Globus pallidus (tissue), 1 donor: ENCODE results near the gene LRSAM1.

ENCODE experiments used
- DNase-seq: peaks from one replicate; pipeline ENCODE4 v3.0.0-alpha.2; 2015; ENCODE audit warnings: low spot score

The LRSAM1 gene

GRCh38 chr9:127450830-127451607 is at the start of gene LRSAM1, which contains the start of gene RPL12:
Gene LRSAM1 (plus strand): TSS chr9:127451510. CDS start chr9:127454528, 3,018 bp downstream.
Gene RPL12 (minus strand): TSS chr9:127451406. CDS start chr9:127451317, 89 bp downstream.
- peak; percentile 93 for DNase-seq

DNA sequence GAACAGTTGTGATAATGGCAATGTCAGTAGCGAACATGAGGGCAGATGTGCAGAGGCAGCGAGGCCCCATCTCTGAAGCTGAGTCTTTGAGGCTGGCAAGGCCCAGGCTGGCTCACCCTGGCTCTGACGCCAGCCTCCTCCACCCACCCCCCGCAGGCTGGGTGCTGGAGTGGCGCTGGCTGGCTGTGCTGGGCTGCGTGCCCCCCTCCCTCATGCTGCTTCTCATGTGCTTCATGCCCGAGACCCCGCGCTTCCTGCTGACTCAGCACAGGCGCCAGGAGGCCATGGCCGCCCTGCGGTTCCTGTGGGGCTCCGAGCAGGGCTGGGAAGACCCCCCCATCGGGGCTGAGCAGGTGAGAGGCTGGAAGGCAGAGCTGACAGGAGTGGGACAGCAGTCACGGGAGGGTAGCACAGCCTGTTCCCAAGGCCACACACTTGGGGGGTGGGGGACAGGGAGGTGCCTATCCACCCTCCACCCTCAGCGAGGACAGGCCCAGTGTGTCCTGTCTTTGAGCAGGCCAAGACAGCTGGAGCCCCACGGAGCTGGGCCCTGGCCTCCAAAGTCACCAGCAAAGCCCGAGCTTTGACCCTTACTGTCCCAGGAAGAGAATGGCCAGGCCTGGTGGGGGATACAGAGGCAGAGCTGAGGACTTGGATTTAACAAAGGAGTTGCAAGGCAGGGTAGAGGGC is 48.8 kb upstream of the LRSAM1 start:
- DNase-seq: peak; percentile 71

- no peak for DNase-seq
Observed at GRCh38 chr9:127403507-127404192, 47.7 kb upstream of the LRSAM1 start.

GRCh38 chr9:127404631-127405030 is 46.7 kb upstream of the LRSAM1 start:
- no peak for DNase-seq

DNA sequence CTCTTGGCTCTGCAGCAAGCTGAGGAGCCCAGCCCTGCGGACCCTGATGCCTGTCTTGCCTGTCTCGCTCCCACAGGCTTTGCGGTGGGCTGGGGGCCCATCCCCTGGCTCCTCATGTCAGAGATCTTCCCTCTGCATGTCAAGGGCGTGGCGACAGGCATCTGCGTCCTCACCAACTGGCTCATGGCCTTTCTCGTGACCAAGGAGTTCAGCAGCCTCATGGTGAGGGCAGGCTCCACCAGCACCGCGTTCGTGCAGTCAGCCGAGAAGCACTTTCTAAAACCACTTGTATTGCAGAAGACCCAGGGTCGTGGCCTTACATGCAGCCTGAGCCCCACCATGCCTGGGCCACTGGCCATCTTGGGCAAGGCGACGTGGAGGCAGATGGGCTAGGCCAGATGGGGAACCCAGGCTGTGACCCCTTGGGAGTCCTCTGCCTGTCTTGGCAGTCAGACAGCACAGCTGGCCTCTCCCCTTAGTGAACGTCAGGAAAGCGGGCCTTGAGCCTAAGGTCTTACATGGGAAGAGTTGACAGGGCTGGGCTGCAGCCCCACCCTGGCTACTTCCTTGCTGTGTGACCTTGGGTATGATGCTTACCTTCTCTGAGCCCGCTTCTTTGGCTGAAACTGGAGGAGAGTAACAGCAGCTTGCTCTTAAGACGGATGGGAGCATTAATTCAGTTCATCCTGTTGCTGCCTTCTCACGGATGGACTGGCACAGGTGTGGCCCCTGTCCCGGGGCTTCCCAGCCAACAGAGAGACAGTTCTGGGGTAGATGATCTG is 45.8 kb upstream of the LRSAM1 start:
- DNase-seq: no peak

DNA sequence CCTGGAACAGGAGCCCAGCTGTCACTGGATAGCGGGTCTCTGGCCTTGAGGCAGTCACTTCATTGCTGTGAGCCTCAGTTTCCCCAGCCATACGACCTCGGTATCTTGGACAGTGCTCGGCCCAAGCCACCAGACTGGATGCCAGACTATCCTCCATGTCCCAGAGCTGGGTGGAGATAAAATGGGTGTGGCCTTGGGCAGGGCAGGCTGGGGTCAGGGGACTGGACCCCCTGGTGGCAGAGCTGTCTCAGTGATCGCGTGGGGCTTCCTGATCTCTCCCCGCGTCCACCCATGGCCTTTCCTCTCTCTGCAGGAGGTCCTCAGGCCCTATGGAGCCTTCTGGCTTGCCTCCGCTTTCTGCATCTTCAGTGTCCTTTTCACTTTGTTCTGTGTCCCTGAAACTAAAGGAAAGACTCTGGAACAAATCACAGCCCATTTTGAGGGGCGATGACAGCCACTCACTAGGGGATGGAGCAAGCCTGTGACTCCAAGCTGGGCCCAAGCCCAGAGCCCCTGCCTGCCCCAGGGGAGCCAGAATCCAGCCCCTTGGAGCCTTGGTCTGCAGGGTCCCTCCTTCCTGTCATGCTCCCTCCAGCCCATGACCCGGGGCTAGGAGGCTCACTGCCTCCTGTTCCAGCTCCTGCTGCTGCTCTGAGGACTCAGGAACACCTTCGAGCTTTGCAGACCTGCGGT is 44.4 kb upstream of the LRSAM1 start:
- no peak for DNase-seq

DNA sequence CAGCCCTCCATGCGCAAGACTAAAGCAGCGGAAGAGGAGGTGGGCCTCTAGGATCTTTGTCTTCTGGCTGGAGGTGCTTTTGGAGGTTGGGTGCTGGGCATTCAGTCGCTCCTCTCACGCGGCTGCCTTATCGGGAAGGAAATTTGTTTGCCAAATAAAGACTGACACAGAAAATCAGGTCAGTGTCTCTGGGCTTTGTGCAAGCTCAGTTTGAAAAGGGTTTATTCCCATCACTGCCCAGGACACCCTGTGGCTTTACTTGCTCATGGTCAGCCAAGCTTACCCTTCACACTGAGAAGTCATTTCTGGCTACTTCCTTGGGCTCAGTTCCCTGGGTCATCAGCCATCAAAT is 43.8 kb upstream of the LRSAM1 start:
- DNase-seq: no peak

DNA sequence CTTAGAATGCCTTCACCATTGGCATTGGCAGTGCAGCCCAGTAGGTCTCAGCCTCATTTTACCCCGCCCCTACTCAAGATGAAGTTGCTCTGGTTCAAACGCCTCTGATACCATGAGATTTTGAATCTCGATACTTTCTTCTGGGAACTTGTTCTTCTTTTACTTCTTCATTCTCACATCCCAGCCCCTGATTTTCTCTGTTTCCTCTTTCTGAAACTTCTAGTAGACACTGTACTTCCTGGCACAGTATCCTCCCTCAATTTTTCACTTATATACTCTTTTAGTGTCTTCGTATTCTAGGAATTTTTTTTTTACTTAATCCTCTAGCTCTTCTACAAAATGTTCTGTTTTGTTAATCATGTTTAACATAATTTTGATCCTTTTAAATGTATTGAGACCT is 40.2 kb upstream of the LRSAM1 start:
- no peak for DNase-seq

- no peak for DNase-seq
Observed at GRCh38 chr9:127415141-127415540, 36.2 kb upstream of the LRSAM1 start.

GRCh38 chr9:127415657-127416056 is 35.7 kb upstream of the LRSAM1 start:
- DNase-seq: no peak

DNA sequence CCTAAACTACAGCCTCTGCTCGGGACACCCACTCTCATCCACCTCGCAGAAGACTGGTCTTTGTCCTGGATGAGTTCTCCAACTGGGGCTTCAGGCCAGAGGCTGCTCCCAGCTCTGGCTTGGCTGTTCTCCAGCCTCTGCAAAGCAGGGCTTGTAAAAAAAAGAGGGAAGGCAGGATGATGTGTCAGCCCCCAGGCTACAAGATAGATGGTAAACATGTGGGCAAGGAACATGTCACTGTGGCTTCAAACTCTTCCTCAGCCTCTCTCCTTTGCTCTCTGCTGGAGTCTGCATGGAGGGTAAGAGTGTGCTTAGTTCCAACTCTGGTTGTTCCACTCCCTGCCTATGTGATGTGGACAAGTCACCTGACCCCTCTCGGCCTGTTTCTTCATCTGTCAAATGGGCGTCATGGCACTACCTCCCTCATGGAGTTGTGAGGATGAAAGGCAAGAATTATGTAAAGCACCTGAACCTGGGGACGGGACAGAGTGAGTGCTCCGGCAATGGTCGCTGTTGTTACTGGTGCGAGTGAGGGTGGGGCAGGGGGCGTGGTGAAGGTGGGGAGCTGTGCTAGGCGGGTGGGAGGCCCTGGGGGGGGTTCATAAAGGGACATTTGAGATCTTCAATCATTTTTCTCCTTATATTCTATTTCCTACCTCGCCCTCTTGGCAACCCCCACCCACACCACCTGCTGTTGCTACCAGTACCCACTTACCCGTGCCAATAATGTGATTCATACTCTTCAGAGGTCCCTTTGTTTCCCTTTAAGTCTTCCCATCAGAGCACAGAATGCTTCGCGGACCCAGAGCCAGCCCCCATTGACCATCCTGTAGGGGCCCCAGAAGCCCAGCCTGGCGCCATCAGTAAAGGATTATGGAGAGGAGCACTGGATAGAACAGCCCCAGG is 33.9 kb upstream of the LRSAM1 start:
- DNase-seq: no peak

- no peak for DNase-seq
Observed at GRCh38 chr9:127418037-127418471, 33.3 kb upstream of the LRSAM1 start.

- no peak for DNase-seq
Observed at GRCh38 chr9:127419348-127419747, 32.0 kb upstream of the LRSAM1 start.

GRCh38 chr9:127421057-127421456 is 30.3 kb upstream of the LRSAM1 start:
- no peak for DNase-seq

GRCh38 chr9:127422133-127422782 is 29.1 kb upstream of the LRSAM1 start:
- no peak for DNase-seq

GRCh38 chr9:127422787-127423186 is 28.5 kb upstream of the LRSAM1 start:
- DNase-seq: no peak

GRCh38 chr9:127423476-127423933 is 27.8 kb upstream of the LRSAM1 start:
- no peak for DNase-seq

DNA sequence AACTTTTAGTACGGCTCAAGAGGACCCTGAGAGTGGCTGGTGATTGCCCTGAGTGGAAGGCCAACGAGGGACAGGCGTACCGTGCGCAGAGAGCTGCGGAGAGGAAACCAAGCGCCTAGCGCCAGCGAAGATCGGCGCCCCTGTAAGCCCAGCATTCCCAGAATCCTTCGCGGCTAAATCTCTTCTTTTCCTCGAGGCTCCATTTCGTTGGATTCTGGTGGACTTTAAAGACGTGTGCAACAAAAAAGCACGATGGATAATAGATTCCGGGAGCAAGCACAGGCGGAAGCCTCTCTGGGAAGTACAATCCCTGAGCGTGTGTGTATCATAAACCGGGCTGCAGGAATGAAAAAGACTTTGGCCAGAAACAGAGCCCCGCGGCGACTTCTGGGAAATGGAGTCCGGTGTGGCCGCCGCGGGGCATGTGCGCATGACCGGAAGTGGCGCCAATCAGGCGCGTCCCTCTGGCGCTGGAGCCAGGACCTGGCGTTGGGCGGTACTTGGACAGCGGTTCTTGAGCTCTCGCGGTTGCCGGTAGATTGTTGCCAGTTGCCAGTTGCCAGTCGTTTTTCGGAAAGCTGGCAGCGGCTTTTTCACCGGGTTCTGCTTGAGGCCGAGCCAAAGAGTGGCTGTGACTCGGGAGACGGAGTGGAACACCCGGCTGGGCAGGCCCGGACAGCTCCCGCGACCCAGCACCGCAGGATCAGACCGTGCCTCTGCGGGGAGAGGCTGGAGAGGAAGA is 27.2 kb upstream of the LRSAM1 start, which contains the start of gene ZNF79:
Gene ZNF79, plus strand, starts transcription at position 449 of the 742 bp plus-strand sequence. CDS start 406 bp downstream, outside the sequence.
- DNase-seq: peak; percentile 90

DNA sequence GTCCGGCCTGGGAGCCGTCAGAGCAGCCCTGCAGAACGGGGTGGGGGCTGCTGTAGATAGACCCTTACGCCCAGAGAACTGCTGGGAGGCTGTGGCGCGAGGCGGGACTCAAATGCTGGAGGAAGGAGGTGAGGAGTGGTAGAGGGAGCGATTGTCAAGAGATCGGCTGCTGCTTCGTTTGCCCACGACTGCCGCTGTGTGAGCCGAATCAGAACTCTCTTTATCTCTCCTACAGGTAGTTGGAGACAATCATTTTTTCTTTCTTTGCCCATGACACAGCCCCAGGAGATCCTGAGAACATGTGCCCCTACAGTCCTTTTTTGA is 26.7 kb upstream of the LRSAM1 start:
- no peak for DNase-seq
